Rectal smooth muscle tissue (tissue), 1 donor: Measurements from ENCODE around the gene SFMBT2.
"Not testable (repeated sequence)": the region's sequence is repeated elsewhere in the genome, so short reads cannot be mapped to it uniquely, and the experiment has no call there.

Source experiments
- H3K27ac ChIP-seq: one replicate; pipeline ENCODE4 v1.7.0; 2013; ENCODE audit warnings: low read depth, low read length, inconsistent platforms
- H3K27me3 ChIP-seq: one replicate; pipeline ENCODE4 v1.7.0; 2013; ENCODE audit warnings: low read length; ENCODE audit not compliant: control insufficient read depth, insufficient read depth
- H3K36me3 ChIP-seq: one replicate; pipeline ENCODE4 v1.7.0; 2013; ENCODE audit warnings: low read length; ENCODE audit not compliant: control insufficient read depth, insufficient read depth
- H3K4me1 ChIP-seq: one replicate; pipeline ENCODE4 v1.7.0; 2013; ENCODE audit warnings: low read length; ENCODE audit not compliant: control insufficient read depth, insufficient read depth
- H3K4me3 ChIP-seq: one replicate; pipeline ENCODE4 v1.7.0; 2013; ENCODE audit warnings: low read length
- H3K9ac ChIP-seq: one replicate; pipeline ENCODE4 v1.7.0; 2013; ENCODE audit warnings: low read length

SFMBT2 gene

DNA sequence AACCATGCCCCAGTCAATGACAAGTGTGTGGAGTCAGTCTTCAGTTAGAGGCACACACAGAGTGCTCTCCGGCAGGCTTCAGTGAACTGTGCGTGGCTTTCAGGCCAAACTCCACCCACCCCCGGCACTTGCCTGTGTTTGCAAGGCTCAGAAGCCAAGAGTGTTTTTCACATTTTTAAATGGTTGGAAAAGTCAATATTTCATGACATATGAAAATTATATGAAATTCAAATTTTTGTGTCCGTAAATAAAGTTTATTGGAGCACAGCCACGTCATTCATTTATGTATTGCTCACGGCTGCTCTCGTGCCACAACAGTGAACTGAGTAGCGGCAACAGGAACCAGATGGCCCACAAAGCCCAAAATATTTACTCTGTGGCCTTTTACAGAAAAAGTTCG is 104.7 kb downstream of the SFMBT2 start:
- Histone ChIP-seq H3K36me3 (no peaks in the 10 kb centered on the region), H3K4me3 (no peak overlapping the region), H3K4me1 (peaks cover 12% of the 10 kb centered on the region), H3K9ac (no peak overlapping the region), H3K27ac (no peak overlapping the region), H3K27me3 (no peaks in the 10 kb centered on the region)

DNA sequence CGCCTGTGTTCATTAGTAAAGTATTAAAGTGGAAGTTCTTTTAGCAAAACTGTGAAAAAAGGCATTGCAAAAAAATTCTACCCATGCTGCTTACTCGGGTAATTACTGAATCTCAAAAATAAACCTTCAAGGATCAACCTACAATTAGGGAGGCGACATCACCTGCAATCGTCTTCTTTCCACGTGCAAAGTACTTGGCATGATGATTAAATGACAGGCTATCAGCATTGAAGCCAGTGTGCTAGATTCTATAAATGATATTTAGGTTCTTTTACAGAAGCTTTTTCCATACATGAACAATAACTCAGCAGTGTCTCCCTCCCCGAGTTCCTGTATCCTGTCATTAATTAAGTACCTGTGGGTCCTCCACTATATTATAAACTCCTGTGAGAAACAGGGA is 105.8 kb downstream of the SFMBT2 start:
- Histone ChIP-seq H3K9ac (no peak overlapping the region), H3K4me1 (peaks cover 12% of the 10 kb centered on the region), H3K27ac (no peak overlapping the region), H3K36me3 (no peaks in the 10 kb centered on the region), H3K4me3 (no peak overlapping the region), H3K27me3 (no peaks in the 10 kb centered on the region)

DNA sequence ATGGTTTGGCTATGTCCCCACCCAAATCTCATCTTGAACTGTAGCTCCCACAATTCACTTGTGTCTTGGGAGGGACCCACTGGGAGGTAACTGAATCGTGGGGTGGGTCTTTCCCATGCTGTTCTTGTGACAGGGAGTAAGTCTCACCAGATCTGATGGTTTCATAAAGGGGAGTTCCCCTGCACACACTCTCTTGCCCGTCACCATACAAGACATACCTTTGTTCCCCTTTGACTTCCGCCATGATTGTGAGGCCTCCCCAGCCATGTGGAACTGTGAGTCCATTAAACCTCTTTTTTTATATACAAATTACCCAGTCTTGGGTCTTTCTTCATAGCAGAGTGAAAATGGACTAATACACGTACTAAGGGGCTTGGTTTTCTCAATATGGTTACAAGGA is 106.7 kb downstream of the SFMBT2 start:
- Histone ChIP-seq H3K27me3 (no peaks in the 10 kb centered on the region), H3K36me3 (no peaks in the 10 kb centered on the region), H3K4me3 (no peak overlapping the region), H3K9ac (no peak overlapping the region), H3K4me1 (peaks cover 12% of the 10 kb centered on the region), H3K27ac (no peak overlapping the region)

DNA sequence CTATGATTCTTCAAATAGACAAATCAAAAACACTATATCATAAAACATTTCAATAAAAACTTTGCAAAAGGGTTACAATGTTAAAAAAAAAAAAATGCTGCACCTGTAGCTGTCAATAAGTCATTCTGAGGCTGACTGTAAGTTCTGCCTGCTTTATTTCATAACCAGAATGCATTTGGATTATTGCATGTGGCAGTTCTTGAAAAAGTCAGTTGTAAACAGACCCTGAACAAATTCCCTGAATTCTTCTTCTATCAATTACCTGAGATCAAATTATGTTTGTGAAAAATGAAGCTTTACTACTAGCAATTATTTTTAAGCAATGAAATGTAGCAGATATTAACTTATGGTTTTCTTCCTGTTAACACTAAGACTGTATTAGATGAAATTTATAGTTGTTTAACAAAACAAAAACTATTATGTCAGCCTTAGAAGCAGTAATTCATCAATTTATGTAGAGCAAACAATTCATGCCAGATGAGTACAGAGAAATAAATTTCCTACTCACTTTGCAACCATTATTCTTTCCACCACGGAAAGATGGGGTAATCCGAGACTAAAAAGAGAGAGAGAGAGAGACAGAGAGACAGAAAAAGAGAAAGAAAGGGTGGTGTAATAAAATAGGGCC is 107.8 kb downstream of the SFMBT2 start:
- Histone ChIP-seq H3K27me3 (no peaks in the 10 kb centered on the region), H3K9ac (no peak overlapping the region), H3K4me1 (peaks cover 12% of the 10 kb centered on the region), H3K36me3 (no peaks in the 10 kb centered on the region), H3K27ac (no peak overlapping the region), H3K4me3 (no peak overlapping the region)

DNA sequence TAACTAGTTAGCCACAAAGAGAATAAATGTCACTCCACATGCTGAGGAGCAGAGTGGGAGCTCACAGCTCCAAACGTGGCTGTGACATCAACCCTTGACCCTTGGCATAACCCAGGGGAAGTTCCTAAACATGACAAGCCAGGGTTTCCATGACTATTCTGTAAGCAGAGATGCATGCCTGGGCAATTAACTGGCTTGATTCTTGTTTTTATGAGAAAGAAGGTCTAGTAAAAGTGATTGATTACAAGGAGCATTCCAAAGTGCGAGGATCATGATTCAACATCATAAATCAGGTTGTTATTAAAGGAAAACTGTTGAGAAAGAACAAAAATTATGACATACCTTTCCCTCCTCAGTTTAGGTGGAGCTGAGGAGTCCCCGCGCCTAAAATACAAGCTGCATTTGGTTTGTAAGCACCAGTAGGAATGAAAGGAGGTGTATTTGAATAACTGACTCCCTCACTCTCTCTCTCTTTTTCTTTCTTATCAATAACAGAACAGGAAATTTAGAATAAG is 108.4 kb downstream of the SFMBT2 start:
- H3K9ac ChIP-seq: no peak overlapping the region
- H3K4me3 ChIP-seq: no peak overlapping the region
- H3K27me3 ChIP-seq: no peaks in the 10 kb centered on the region
- peaks cover 12% of the 10 kb centered on the region for H3K4me1 ChIP-seq
- no peaks in the 10 kb centered on the region for H3K36me3 ChIP-seq
- no peak overlapping the region for H3K27ac ChIP-seq

DNA sequence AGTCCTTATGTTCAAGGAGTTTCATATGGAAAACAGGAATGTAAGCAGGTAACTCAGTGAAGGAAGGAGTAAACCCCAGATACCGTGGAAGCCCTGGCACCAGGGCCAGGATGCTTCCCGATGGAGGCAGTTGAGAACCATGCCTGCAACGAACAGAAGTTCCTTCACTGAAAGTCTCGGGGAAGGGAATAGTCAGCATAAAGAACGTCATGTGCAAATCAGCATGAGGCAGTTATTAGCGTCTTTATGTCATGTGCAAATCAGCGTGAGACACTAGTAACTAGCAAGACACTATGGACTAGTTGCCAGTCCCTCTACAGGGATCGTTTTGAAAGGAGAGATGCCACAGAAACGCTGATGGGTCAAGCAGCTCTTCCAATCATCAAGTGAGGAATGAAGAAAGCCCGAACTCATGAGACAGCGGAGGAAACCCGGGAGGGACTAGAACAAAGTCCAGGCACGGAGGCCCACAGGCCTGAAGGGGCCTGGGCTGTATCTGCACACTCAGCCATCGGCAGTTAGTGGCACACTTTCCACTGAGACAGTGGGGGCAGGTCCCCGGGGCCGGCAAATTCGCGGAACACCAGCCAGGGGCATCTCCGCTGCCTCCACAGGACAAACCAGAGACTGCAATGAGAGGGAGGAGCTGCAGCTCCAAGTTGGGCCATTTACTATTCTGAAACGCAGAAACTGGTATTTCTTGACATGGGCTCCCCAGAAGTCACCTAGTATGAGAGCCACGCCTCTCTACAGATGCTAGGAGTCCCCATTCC is 109.6 kb downstream of the SFMBT2 start:
- H3K4me1 ChIP-seq: peaks cover 12% of the 10 kb centered on the region
- no peaks in the 10 kb centered on the region for H3K36me3 ChIP-seq
- no peaks in the 10 kb centered on the region for H3K27me3 ChIP-seq
- no peak overlapping the region for H3K27ac ChIP-seq
- H3K4me3 ChIP-seq: no peak overlapping the region
- H3K9ac ChIP-seq: no peak overlapping the region

DNA sequence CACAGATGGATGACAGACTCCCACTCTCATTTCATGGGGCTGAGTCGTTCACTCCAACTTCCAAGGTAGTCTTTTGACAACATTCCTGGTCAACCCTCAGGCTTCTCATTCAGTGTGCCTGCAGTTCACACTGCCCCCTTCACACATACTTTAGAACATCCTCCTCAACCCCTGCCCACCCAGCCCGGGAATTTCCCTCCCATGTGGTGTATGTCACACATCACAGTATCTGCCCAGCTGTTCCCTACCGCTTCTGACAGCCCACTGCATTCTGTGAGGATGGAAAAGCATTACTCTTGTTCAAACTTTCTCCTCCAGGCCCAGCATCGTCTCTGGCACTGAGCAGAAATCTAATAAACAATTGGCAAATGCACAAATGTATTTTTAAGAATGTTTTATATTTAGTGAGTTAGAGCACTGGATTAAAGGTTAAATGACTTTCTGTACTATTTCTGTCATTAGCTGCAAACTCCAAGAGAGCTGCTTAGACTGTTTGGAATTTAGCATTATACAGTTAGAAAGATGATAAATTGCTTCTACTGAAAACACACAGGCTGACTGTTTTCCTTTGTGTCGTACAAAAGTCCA is 110.4 kb downstream of the SFMBT2 start:
- peaks cover 12% of the 10 kb centered on the region for H3K4me1 ChIP-seq

DNA sequence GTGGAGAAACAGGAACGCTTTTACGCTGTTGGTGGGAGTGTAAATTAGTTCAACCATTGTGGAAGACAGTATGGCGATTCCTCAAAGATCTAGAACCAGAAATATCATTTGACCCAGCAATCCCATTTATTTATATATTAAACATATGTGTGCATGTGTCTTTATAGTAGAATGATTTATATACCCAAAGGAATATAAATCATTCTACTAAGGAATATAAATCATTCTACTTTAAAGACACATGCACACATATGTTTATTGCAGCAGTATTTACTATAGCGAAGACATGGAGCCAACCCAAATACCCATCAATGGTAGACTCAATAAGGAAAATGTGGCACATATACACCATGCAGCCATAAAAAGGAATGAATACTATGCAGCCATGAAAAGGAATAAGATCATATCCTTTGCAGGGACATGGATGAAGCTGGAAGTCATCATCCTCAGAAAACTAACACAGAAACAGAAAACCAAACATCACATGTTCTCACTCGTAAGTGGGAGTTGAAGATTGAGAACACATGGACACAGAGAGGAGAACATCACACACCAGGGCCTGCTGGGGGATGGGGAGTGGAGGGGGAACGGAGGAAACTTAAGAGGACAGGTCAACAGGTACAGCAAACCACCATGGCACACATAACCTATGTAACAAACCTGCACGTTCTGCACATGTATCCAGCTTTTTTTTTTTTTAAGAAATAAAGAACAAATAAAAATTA is 111.1 kb downstream of the SFMBT2 start:
- not testable (repeated sequence) for H3K36me3 ChIP-seq, H3K9ac ChIP-seq, H3K27me3 ChIP-seq, H3K27ac ChIP-seq, H3K4me3 ChIP-seq
- peaks cover 12% of the 10 kb centered on the region for H3K4me1 ChIP-seq

More for the DNA sequence above, 110.4 kb downstream of the SFMBT2 start:
- Histone ChIP-seq H3K27ac (no peak overlapping the region), H3K36me3 (no peaks in the 10 kb centered on the region), H3K9ac (no peak overlapping the region), H3K27me3 (no peaks in the 10 kb centered on the region), H3K4me3 (no peak overlapping the region)

DNA sequence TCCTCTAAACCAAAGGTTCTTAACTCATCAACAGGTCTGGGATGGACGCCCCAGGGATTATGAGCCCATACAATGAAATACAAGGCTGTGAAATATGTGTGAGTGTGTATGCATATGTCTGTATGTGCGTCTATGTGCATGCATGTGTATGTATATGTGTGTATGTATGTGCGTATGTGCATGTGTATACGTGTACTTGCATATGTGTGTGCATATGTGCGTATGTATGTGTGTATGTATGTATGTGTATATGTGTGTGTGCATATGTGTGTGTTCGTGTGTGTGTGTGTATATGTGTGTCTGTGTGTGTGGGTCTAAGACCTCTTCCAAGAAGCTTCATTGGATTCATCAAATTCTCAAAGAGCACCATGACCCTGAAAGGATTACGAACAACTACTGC is 112.3 kb downstream of the SFMBT2 start:
- Histone ChIP-seq H3K27me3 (no peaks in the 10 kb centered on the region), H3K4me3 (no peak overlapping the region), H3K27ac (no peak overlapping the region), H3K9ac (no peak overlapping the region), H3K4me1 (peaks cover 12% of the 10 kb centered on the region), H3K36me3 (no peaks in the 10 kb centered on the region)

DNA sequence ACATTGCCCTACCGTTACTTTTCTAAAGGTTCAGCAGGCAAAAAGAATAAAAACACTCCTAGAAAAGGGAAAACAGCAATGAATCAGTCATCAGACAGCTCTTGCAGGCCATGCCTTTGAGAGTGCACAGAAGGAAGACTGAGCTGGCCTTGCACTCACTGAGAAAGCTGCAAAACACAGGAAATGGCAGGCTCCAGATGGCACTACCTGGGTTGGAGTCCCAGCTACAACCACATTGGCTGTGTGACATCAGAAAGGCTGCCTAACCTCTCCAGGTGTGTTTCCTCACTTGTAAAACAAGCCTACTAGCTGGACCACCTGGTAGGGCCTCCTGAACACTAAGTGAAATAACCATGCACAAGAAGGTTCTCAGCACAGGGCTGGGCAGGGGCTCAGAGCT is 113.7 kb downstream of the SFMBT2 start:
- peaks cover 2% of the 10 kb centered on the region for H3K4me1 ChIP-seq
- H3K27ac ChIP-seq: no peak overlapping the region
- H3K27me3 ChIP-seq: no peaks in the 10 kb centered on the region
- H3K36me3 ChIP-seq: no peaks in the 10 kb centered on the region
- H3K4me3 ChIP-seq: no peak overlapping the region
- no peak overlapping the region for H3K9ac ChIP-seq

DNA sequence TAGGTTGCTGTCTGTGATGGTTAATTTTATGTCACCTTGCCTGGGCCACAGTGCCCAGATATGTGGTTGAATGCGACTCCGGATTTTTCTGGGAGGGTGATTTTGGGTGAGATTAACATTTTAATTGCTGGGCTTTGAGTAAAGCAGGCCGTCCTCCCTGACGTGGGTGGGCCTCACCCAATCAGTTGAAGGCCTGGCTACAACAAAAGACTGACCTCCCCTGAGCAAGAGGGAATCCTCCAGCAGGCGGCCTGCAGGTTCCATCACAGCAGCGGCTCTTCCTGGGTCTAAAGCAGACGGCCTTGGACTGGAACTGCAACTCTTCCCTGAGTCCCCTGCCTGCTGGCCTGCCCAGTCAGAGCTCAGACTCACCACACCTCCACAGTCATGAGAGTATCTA is 114.2 kb downstream of the SFMBT2 start:
- H3K9ac ChIP-seq: no peak overlapping the region
- no peak overlapping the region for H3K4me3 ChIP-seq
- H3K4me1 ChIP-seq: no peaks in the 10 kb centered on the region
- no peaks in the 10 kb centered on the region for H3K36me3 ChIP-seq
- H3K27ac ChIP-seq: no peak overlapping the region
- H3K27me3 ChIP-seq: no peaks in the 10 kb centered on the region

DNA sequence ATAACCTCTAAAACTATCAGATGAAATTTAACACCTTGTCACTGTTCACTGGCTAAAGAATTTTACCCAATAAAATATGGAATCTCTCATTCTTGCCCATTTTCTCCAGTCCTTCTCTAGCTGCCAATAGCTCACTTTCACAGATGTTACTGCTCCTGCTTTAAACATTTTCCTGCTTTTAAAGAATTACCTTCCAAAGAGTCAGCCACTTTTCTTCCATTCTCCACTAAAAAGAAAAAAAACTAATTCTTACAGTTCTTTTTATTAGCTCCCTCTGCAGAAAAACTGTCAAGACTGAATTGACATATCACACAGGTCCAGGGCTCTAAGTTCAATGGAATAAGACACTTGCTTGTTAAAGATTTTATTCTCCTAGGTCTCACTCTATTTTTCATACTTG is 114.8 kb downstream of the SFMBT2 start:
- H3K27me3 ChIP-seq: no peaks in the 10 kb centered on the region
- H3K36me3 ChIP-seq: no peaks in the 10 kb centered on the region
- no peak overlapping the region for H3K4me3 ChIP-seq
- H3K4me1 ChIP-seq: no peaks in the 10 kb centered on the region
- no peak overlapping the region for H3K27ac ChIP-seq
- H3K9ac ChIP-seq: no peak overlapping the region
